Lower leg skin (tissue), 4 donors: ENCODE measurements around the gene UBE2Q1. TPM values are rescaled to one million over a fixed set of nuclear protein-coding genes. Genes with fewer than 3 reads are reported as not detected.

ENCODE experiments used
- DNase-seq, 2 donors: peaks; one replicate each; pipeline ENCODE4 v3.0.0-alpha.2; 2019; ENCODE audit warnings: low spot score in 2 of 2
- H3K4me3 ChIP-seq: fragments of 200-600 bp; sonication (generic); 2 replicates; pipeline ENCODE4 v1.5.1; 2017; ENCODE audit warnings: mild to moderate bottlenecking, low read depth; ENCODE audit not compliant: poor library complexity, severe bottlenecking
- CTCF ChIP-seq, 3 donors: fragments of 450-650 bp; IDR thresholded peaks; one replicate each; pipeline ENCODE4 v1.5.1; 2016; ENCODE audit warnings: antibody characterized with exemption in 3 of 3, mild to moderate bottlenecking in 3 of 3, moderate library complexity in 2 of 3
- POLR2A ChIP-seq, 2 donors: fragments of 450-650 bp; IDR thresholded peaks; one replicate each; pipeline ENCODE4 v1.6.1; 2016 to 2017; ENCODE audit warnings: antibody characterized with exemption in 2 of 2, mild to moderate bottlenecking in 1 of 2, moderate library complexity in 1 of 2
- WGBS, 2 donors: methylation state at CpG; one replicate each; pipeline ENCODE4 v1.1.5; 2018; 5-methylcytosine and 5-hydroxymethylcytosine counted together
- intact Hi-C: fragments of 100-400 bp; cut with DNase I; formaldehyde crosslinking; loops from one replicate; pipeline ENCODE4 v1.15.0; 2023; ENCODE audit warnings: low total_unique reads
- total RNA-seq, 4 donors: library from RNA; depleted of rRNA; stranded (reverse); fragments of >200 nt; gene quantifications; one replicate each; pipeline ENCODE4 v1.1.0, GENCODE V29; 2016

UBE2Q1 gene
- total RNA-seq, 4 donors from 2014 or later, result 24.1 to 40.0 (median 32.2) TPM

GRCh38 chr1:154520333-154520732, 38.1 kb downstream of the UBE2Q1 start:
- TF ChIP-seq CTCF (IDR thresholded peaks at IDR 0.05), result no peak
- no peak for TF ChIP-seq POLR2A (IDR thresholded peaks at IDR 0.05)
- 15 to 20% methylated on average over 3 of the region's 3 CpGs for WGBS, 2 donors
- intact Hi-C loops, result no loop called here
- H3K4me3 ChIP-seq, result no peak overlapping the region
- no peak for DNase-seq

DNA sequence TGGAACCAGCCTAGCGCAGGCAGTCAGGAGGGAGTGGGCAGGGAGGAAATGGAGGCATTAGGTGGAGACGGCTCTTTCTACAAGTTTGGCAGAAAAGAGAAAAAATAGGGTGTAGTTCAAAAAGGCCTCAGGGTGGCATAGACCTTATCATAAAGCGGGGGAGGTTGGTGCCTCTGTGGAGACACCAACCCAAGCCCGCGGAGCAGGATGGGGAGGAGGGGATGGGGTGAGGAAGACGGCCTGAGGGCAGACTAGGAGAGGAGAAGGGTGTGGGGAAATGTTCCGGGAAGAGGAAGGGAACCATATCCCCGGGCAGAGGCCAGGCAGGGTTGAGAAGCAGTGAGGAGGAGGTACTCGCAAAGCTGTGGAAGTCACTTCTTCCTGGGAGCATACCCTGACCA, 38.9 kb downstream of the UBE2Q1 start:
- intact Hi-C loops, result no loop called here
- DNase-seq, result no peak
- TF ChIP-seq POLR2A (IDR thresholded peaks at IDR 0.05), result no peak
- no peak for TF ChIP-seq CTCF (IDR thresholded peaks at IDR 0.05)
- H3K4me3 ChIP-seq, result no peak overlapping the region
- 38 to 44% methylated on average over 9 of the region's 9 CpGs for WGBS, 2 donors

DNA sequence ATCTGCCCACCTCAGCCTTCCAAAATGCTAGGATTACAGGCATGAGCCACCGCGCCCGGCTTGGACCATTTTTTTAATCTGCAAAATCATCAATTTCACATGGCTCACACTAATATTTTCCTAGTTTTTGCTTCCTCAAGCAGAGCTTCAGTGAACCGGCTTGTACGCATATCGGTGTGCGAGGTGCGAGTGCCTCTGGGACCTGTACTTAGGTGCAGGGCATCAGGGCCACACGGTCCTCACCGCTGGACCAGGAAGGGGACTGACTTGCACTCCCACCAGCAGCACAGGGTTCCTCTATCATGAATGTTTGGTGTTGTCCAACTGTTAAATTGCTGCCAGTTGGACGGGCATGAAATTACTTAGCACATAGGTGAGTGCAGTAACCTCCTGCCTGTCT, 40.8 kb downstream of the UBE2Q1 start:
- 96 to 99% methylated on average over 11 of the region's 11 CpGs for WGBS, 2 donors
- no peak for DNase-seq
- H3K4me3 ChIP-seq, result no peak overlapping the region
- TF ChIP-seq POLR2A (IDR thresholded peaks at IDR 0.05) (no peak), CTCF (IDR thresholded peaks at IDR 0.05) (no peak)
- intact Hi-C loops, result no loop called here

GRCh38 chr1:154514066-154514553, 44.4 kb downstream of the UBE2Q1 start:
- no peak overlapping the region for H3K4me3 ChIP-seq
- no peak for TF ChIP-seq CTCF (IDR thresholded peaks at IDR 0.05)
- no peak for TF ChIP-seq POLR2A (IDR thresholded peaks at IDR 0.05)
- intact Hi-C loops, result no loop called here
- 87 to 90% methylated on average over 7 of the region's 7 CpGs for WGBS, 2 donors
- no peak for DNase-seq

DNA sequence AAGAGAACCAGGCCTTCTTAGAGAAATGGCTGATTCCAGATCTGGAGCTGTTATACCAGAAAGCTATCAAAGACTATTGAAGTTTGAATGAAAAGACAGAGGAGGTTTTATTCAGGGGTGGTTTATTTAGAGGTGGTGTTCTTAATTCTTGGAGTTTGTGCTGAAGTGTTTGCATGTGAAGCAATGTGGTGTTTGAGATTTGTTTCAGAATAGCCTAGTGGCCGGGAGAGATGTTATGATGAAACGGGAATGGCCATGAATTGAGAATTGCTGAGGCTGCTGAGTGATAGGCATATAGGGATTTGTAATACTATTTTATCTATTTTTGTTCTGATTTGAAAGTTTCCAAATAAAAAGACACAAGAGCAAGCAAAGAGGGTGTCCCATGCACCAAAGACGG, 45.7 kb downstream of the UBE2Q1 start:
- intact Hi-C loops, result no loop called here
- no peak for DNase-seq
- H3K4me3 ChIP-seq, result no peak overlapping the region
- 89 to 95% methylated on average over 3 of the region's 3 CpGs for WGBS, 2 donors
- TF ChIP-seq CTCF (IDR thresholded peaks at IDR 0.05) (no peak), POLR2A (IDR thresholded peaks at IDR 0.05) (no peak)

GRCh38 chr1:154503898-154504297, 54.6 kb downstream of the UBE2Q1 start:
- WGBS, 2 donors, result 73 to 82% methylated on average over 5 of the region's 5 CpGs
- intact Hi-C loops, result no loop called here
- DNase-seq, result no peak
- TF ChIP-seq CTCF (IDR thresholded peaks at IDR 0.05), result no peak
- no peak for TF ChIP-seq POLR2A (IDR thresholded peaks at IDR 0.05)
- no peak overlapping the region for H3K4me3 ChIP-seq
